Heart left ventricle (tissue), 16 donors: ENCODE results near the gene FOXO6. TPM values are rescaled to one million over a fixed set of nuclear protein-coding genes. Genes with fewer than 3 reads are reported as not detected.

Experiments
- ATAC-seq, 4 donors: fragments of 200-7000 bp; cut with Tn5 transposase; one replicate each; pipeline ENCODE4 v1.9.1; 2020 to 2022; ENCODE audit warnings: moderate library complexity in 4 of 4, mild to moderate bottlenecking in 3 of 4, moderate number of reproducible peaks in 1 of 4
- DNase-seq, 5 donors: peaks; one replicate each; pipeline ENCODE4 v3.0.0-alpha.2; 2020
- H3K27ac ChIP-seq, 12 donors: fragments of 200-600 bp; sonication (generic) in 4 of 12; one replicate each; pipeline versions ENCODE4 v1.5.0 to v1.8.0; 2016 to 2022; ENCODE audit warnings: mild to moderate bottlenecking in 2 of 12
- H3K27me3 ChIP-seq, 9 donors: fragments of 200-600 bp; sonication (generic) in 2 of 9; one replicate each; pipeline versions ENCODE4 v1.5.1 to v1.8.0; 2016 to 2022; ENCODE audit warnings: mild to moderate bottlenecking in 3 of 9
- H3K36me3 ChIP-seq, 9 donors: fragments of 200-600 bp; sonication (generic) in 2 of 9; one replicate each; pipeline versions ENCODE4 v1.5.0 to v1.8.0; 2018 to 2022; ENCODE audit warnings: mild to moderate bottlenecking in 2 of 9
- H3K4me1 ChIP-seq, 12 donors: fragments of 200-600 bp; sonication (generic) in 4 of 12; one replicate each; pipeline versions ENCODE4 v1.5.0 to v1.8.0; 2016 to 2022; ENCODE audit warnings: mild to moderate bottlenecking in 3 of 12
- H3K4me3 ChIP-seq, 12 donors: fragments of 200-600 bp; sonication (generic) in 4 of 12; one replicate each; pipeline versions ENCODE4 v1.5.0 to v1.8.0; 2017 to 2022; ENCODE audit warnings: mild to moderate bottlenecking in 9 of 12, moderate library complexity in 4 of 12
- H3K9me3 ChIP-seq, 12 donors: fragments of 200-600 bp; sonication (generic) in 4 of 12; one replicate each; pipeline versions ENCODE4 v1.5.0 to v1.8.0; 2016 to 2022; ENCODE audit warnings: mild to moderate bottlenecking in 1 of 12
- CTCF ChIP-seq, 12 donors: fragments of 200-600 bp; sonication (generic) in 4 of 12; IDR thresholded peaks; one replicate each; pipeline versions ENCODE4 v1.5.0 to v1.8.0; 2018 to 2022; ENCODE audit warnings: antibody characterized with exemption in 12 of 12, mild to moderate bottlenecking in 5 of 12
- POLR2A ChIP-seq, 2 donors: fragments of 450-650 bp; IDR thresholded peaks; one replicate each; pipeline ENCODE4 v1.6.1; 2017; ENCODE audit warnings: antibody characterized with exemption in 2 of 2, mild to moderate bottlenecking in 2 of 2, moderate library complexity in 2 of 2
- WGBS, 4 donors: extraction: QIAGEN DNeasy Blood & Tissue Kit in 2 of 4; methylation state at CpG; one replicate each; pipeline versions ENCODE4 v1.1.5 to v1.1.7; 2013 to 2018; 5-methylcytosine and 5-hydroxymethylcytosine counted together
- intact Hi-C, 10 donors: fragments of 100-400 bp; cut with DNase I; formaldehyde crosslinking; loops; one replicate each; pipeline versions ENCODE4 v1.11.1 to v1.14.2; 2022
- polyA plus RNA-seq, 2 donors: library from polyadenylated mRNA; stranded (reverse); fragments of 200-250 nt; gene quantifications; one replicate each; pipeline ENCODE4 v1.2.3, GENCODE V29; 2013
- total RNA-seq, 9 donors: library from RNA; depleted of rRNA in 2 of 9; stranded (reverse); fragments of >200 nt in 2 of 9; fragmentation: NEBNext Ultra II Directional in 3 of 9; extraction: Animal tissue kit (Norgen Biotek cat#: 25700) in 3 of 9; gene quantifications; one replicate each; pipeline versions ENCODE4 v1.1.0 to v1.2.4, GENCODE V29; 2016 to 2023
- donor health status: ischemic (EF 13 %, LVEDD 7.1; RV severe dilation, severe dysfunction).
- donor health status: healthy with polysubstance abuse.
- donor health status: DM: no; HTN: yes; CAD: no.
- donor health status: DM: no; HTN: no; CAD: no.
- donor health status: ischemic (EF 25% LVEDD 6.9; RV normal size, moderate dysfunction).
- donor health status: ischemic (EF 25% LVEDD 5.7; RV mildly dilated, moderate dysfunction).
- donor health status: healthy.
- donor health status: DM: yes; HTN: yes; CAD: no.
- donor health status: ischemic (EF 35%, LVEDD 5.7; RV mildly dilated, moderate dysfunction).
- donor health status: nonischemic (EF 11% LVEDD 7.7; RV severe dilation, severe dysfunction).
- donor health status: DM: yes; HTN: yes; CAD: no.
- donor health status: PGD.
- donor health status: ischemic (EF 29% LVEDD 5.4; RV normal size, mild dysfunction).
- donor health status: nonischemic (EF 23%, LVEDD 6.1; RV moderate dilation, normal function).

Gene FOXO6
- total and polyA plus RNA-seq, 11 donors, result 0.69 to 4.8 (median 1.4) TPM

GRCh38 chr1:41389009-41389408, 27.8 kb downstream of the FOXO6 start:
- Histone ChIP-seq H3K4me3 (no peak overlapping the region), H3K27me3 (peaks cover 0 to 10% (median 0%) of the 10 kb centered on the region in 9 donors), H3K4me1 (peaks cover 0 to 38% (median 18%) of the 10 kb centered on the region in 12 donors), H3K27ac (no peak overlapping the region), H3K36me3 (no peaks in the 10 kb centered on the region), H3K9me3 (no peaks in the 10 kb centered on the region)
- DNase-seq, result no peak
- 62 to 91% (median 81%) methylated on average over 2 of the region's 2 CpGs for WGBS, 4 donors
- no peak for ATAC-seq
- TF ChIP-seq POLR2A (IDR thresholded peaks at IDR 0.05) (no peak), CTCF (IDR thresholded peaks at IDR 0.05) (no peak)
- intact Hi-C loops, result no loop called here

- peaks cover 0 to 46% (median 18%) of the 10 kb centered on the region in 12 donors for H3K4me1 ChIP-seq
- TF ChIP-seq CTCF (IDR thresholded peaks at IDR 0.05) (no peak), POLR2A (IDR thresholded peaks at IDR 0.05) (no peak)
- intact Hi-C loops, result no loop called here
- H3K9me3 ChIP-seq, result no peaks in the 10 kb centered on the region
- WGBS, 4 donors, result 86 to 93% (median 90%) methylated on average over 9 to 10 of the region's 10 CpGs
- ATAC-seq (no peak), DNase-seq (no peak)
- H3K4me3 ChIP-seq, result no peak overlapping the region
- H3K27ac ChIP-seq, result no peak overlapping the region
- H3K27me3 ChIP-seq, result peaks cover 0 to 10% (median 0%) of the 10 kb centered on the region in 9 donors
- no peaks in the 10 kb centered on the region for H3K36me3 ChIP-seq
Observed at GRCh38 chr1:41390166-41390565, 28.9 kb downstream of the FOXO6 start.

DNA sequence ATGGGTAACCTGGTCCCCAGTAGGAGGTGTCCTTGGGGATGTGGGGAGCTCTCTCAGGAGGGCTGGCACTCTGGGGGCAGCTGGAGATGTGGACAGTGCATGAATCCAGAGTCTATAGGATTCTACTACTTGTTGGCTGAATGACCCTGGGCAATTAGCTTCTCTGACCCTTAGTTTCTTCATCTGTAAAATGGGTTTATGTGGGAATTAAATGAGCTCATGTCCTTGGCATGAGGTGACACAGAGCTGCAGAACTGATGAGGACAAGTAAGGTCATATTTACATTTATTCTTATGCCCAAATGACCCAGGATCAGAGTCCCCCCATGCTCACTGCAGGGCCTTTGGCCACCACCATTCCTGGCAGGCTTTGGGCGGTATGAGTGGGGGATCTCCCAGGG, 29.3 kb downstream of the FOXO6 start:
- ATAC-seq (no peak), DNase-seq (no peak)
- Histone ChIP-seq H3K9me3 (no peaks in the 10 kb centered on the region), H3K27me3 (peaks cover 0 to 6% (median 0%) of the 10 kb centered on the region in 9 donors), H3K27ac (no peak overlapping the region), H3K36me3 (no peaks in the 10 kb centered on the region), H3K4me3 (no peak overlapping the region), H3K4me1 (peaks cover 0 to 44% (median 18%) of the 10 kb centered on the region in 12 donors)
- intact Hi-C loops, result no loop called here
- TF ChIP-seq POLR2A (IDR thresholded peaks at IDR 0.05) (no peak), CTCF (IDR thresholded peaks at IDR 0.05) (no peak)
- 98 to 100% (median 99%) methylated on average over 1 of the region's 1 CpG for WGBS, 4 donors

- no peak for ATAC-seq
Observed at GRCh38 chr1:41391834-41392527, 30.7 kb downstream of the FOXO6 start.

More at GRCh38 chr1:41391834-41392527, 30.7 kb downstream of the FOXO6 start:
- intact Hi-C loops, result no loop called here
- 54 to 64% (median 55%) methylated on average over 9 of the region's 9 CpGs for WGBS, 4 donors
- Histone ChIP-seq H3K9me3 (no peaks in the 10 kb centered on the region), H3K4me3 (no peak overlapping the region), H3K36me3 (no peaks in the 10 kb centered on the region), H3K4me1 (peaks cover 0 to 46% (median 15%) of the 10 kb centered on the region in 12 donors), H3K27ac (no peak overlapping the region), H3K27me3 (peaks cover 0 to 4% (median 0%) of the 10 kb centered on the region in 9 donors)
- TF ChIP-seq POLR2A (IDR thresholded peaks at IDR 0.05) (no peak), CTCF (IDR thresholded peaks at IDR 0.05) (no peak)
- DNase-seq, result no peak
